NOMO-1 treated with DMSO at 0.1 percent for 48 hours (cell line): ENCODE results near the gene PCDHA7.
"Not testable (repeated sequence)": the region's sequence is repeated elsewhere in the genome, so short reads cannot be mapped to it uniquely, and the experiment has no call there.

Experiments
- DNase-seq: peaks from one replicate; lab custom pipeline; 2025; ENCODE audit not compliant: unreplicated experiment; lab: John Stamatoyannopoulos, UW

The PCDHA7 gene

GRCh38 chr5:140821375-140822280 lies 12.4 kb upstream of the PCDHA7 start, which contains the start of gene PCDHA5:
Gene PCDHA5 (plus strand): TSS chr5:140821613.
- DNase-seq = no peak

GRCh38 chr5:140822281-140822629 lies 11.8 kb upstream of the PCDHA7 start:
- no peak for DNase-seq

- DNase-seq = not testable (repeated sequence)
Measured at GRCh38 chr5:140822969-140823368, 11.1 kb upstream of the PCDHA7 start.

- no peak for DNase-seq
Measured at GRCh38 chr5:140823475-140823874, 10.6 kb upstream of the PCDHA7 start.

GRCh38 chr5:140827704-140828361 lies 6.2 kb upstream of the PCDHA7 start, which contains the start of gene PCDHA6:
Gene PCDHA6 (plus strand): TSS chr5:140827960. CDS start chr5:140828092, 132 bp downstream.
- no peak for DNase-seq

GRCh38 chr5:140828362-140828737 lies 5.7 kb upstream of the PCDHA7 start:
- DNase-seq = no peak

- DNase-seq = not testable (repeated sequence)
Measured at GRCh38 chr5:140829511-140830501, 4.3 kb upstream of the PCDHA7 start.

- DNase-seq = not testable (repeated sequence)
Measured at GRCh38 chr5:140834439-140835008, 455 bp downstream of the PCDHA7 start.

- DNase-seq = no peak
Measured at GRCh38 chr5:140835622-140836510, 1.8 kb downstream of the PCDHA7 start.

GRCh38 chr5:140840978-140841962 lies 7.2 kb downstream of the PCDHA7 start, which contains the start of gene PCDHA8:
Gene PCDHA8 (plus strand): TSS chr5:140841187. CDS start chr5:140841322, 135 bp downstream.
- no peak for DNase-seq

GRCh38 chr5:140842798-140843733 lies 9.0 kb downstream of the PCDHA7 start:
- DNase-seq = no peak

- not testable (repeated sequence) for DNase-seq
Measured at GRCh38 chr5:140848139-140849102, 14.4 kb downstream of the PCDHA7 start, which contains the start of gene PCDHA9. Gene PCDHA9 (plus strand): TSS chr5:140848382. CDS start chr5:140848496, 114 bp downstream.

GRCh38 chr5:140849831-140850634 lies 16.0 kb downstream of the PCDHA7 start:
- DNase-seq = not testable (repeated sequence)

- DNase-seq = no peak
Measured at GRCh38 chr5:140855772-140856674, 22.0 kb downstream of the PCDHA7 start, which contains the start of gene PCDHA10. Gene PCDHA10 (plus strand): TSS chr5:140855897. CDS start chr5:140856049, 152 bp downstream.
